ENCODE measurements around the gene SYT13.

Gene SYT13

GRCh38 chr11:45215098-45215865 is 70.9 kb downstream of the SYT13 start:
- no peak for DNase-seq

GRCh38 chr11:45213717-45214116 is 72.4 kb downstream of the SYT13 start:
- no peak for DNase-seq

- no peak for DNase-seq
Observed at GRCh38 chr11:45213316-45213665, 72.8 kb downstream of the SYT13 start.

- no peak for DNase-seq
Observed at GRCh38 chr11:45212566-45213315, 73.4 kb downstream of the SYT13 start.

GRCh38 chr11:45211732-45212131 is 74.4 kb downstream of the SYT13 start:
- no peak for DNase-seq

GRCh38 chr11:45210846-45211245 is 75.3 kb downstream of the SYT13 start:
- DNase-seq, result no peak

- DNase-seq, result no peak
Observed at GRCh38 chr11:45209891-45210699, 76.0 kb downstream of the SYT13 start.

- no peak for DNase-seq
Observed at GRCh38 chr11:45209000-45209879, 76.9 kb downstream of the SYT13 start.

GRCh38 chr11:45208135-45208534 is 78.0 kb downstream of the SYT13 start:
- no peak for DNase-seq

GRCh38 chr11:45205978-45206377 is 80.2 kb downstream of the SYT13 start:
- DNase-seq, result no peak

- no peak for DNase-seq
Observed at GRCh38 chr11:45204761-45205160, 81.4 kb downstream of the SYT13 start.

GRCh38 chr11:45193695-45194094 is 92.4 kb downstream of the SYT13 start:
- DNase-seq, result no peak
